ENCODE data around the gene GRK3. TPM values are rescaled to one million over a fixed set of nuclear protein-coding genes. Genes with fewer than 3 reads are reported as not detected.

GRK3 gene
- total RNA-seq, 2 donors from 2014 or later = 19.4 to 21.0 TPM

DNA sequence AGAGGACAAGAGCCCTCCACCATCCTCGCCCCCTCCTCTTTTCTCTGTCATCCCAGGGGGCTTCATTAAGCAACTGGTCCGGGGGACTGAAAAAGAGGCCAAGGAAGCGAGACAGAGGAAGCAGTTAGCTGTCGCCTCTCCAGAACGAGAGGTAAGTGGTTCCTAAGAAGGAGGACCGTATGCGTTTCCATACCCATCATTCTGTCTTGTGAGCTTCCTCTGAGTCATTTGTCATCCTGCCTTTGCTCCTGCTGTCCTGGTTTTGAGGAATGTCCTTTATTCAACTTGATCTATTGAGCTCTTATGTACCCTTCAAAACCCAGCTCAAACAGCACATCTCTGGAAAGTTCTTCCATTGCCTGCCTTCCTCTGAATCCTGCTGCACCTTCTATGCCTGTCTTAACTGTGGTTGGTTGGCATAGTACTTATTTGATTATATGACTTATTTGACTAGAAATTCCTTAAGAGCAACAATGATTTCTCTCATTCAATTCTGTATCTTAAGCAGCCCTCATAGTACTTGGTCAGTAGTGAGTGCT lies 198.8 kb downstream of the GRK3 start:
- H3K27me3 Mint-ChIP-seq (ENCODE audit: insufficient read depth) = peaks cover 8% of the 10 kb centered on the region
- peaks cover 8% of the 10 kb centered on the region for H3K9me3 Mint-ChIP-seq
- H3K27me3 ChIP-seq (ENCODE audit: control insufficient read depth, insufficient read depth, low read length, poor library complexity, severe bottlenecking) = no peaks in the 10 kb centered on the region
- no peak overlapping the region for H3K27ac Mint-ChIP-seq
- no peaks in the 10 kb centered on the region for H3K36me3 ChIP-seq (ENCODE audit: control insufficient read depth, insufficient read depth, low read length)
- no peaks in the 10 kb centered on the region for H3K36me3 Mint-ChIP-seq (ENCODE audit: low read depth)
- no peak overlapping the region for H3K9ac ChIP-seq (ENCODE audit: extremely low read depth, low read length, poor library complexity, severe bottlenecking)
- no peak for DNase-seq
- no peaks in the 10 kb centered on the region for H3K9me3 ChIP-seq (ENCODE audit: control insufficient read depth, low read length)
- no peak overlapping the region for H3K4me3 ChIP-seq (ENCODE audit: low read length)
- H3K4me1 Mint-ChIP-seq = peaks cover 6% of the 10 kb centered on the region
- no peaks in the 10 kb centered on the region for H3K4me1 ChIP-seq (ENCODE audit: control insufficient read depth, insufficient read depth, low read length)
- H3K4me3 Mint-ChIP-seq = no peak overlapping the region
- no peak overlapping the region for H3K27ac ChIP-seq (ENCODE audit: low read depth, low read length)
- TF ChIP-seq, protein P1, sequence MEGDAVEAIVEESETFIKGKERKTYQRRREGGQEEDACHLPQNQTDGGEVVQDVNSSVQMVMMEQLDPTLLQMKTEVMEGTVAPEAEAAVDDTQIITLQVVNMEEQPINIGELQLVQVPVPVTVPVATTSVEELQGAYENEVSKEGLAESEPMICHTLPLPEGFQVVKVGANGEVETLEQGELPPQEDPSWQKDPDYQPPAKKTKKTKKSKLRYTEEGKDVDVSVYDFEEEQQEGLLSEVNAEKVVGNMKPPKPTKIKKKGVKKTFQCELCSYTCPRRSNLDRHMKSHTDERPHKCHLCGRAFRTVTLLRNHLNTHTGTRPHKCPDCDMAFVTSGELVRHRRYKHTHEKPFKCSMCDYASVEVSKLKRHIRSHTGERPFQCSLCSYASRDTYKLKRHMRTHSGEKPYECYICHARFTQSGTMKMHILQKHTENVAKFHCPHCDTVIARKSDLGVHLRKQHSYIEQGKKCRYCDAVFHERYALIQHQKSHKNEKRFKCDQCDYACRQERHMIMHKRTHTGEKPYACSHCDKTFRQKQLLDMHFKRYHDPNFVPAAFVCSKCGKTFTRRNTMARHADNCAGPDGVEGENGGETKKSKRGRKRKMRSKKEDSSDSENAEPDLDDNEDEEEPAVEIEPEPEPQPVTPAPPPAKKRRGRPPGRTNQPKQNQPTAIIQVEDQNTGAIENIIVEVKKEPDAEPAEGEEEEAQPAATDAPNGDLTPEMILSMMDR (conservative IDR thresholded peaks at IDR 0.05) = no peak
- 65 to 80% methylated on average over 6 to 7 of the region's 7 CpGs for WGBS, 2 experiments (ENCODE audit: insufficient coverage in 1 of 2, insufficient read length in 1 of 2)

DNA sequence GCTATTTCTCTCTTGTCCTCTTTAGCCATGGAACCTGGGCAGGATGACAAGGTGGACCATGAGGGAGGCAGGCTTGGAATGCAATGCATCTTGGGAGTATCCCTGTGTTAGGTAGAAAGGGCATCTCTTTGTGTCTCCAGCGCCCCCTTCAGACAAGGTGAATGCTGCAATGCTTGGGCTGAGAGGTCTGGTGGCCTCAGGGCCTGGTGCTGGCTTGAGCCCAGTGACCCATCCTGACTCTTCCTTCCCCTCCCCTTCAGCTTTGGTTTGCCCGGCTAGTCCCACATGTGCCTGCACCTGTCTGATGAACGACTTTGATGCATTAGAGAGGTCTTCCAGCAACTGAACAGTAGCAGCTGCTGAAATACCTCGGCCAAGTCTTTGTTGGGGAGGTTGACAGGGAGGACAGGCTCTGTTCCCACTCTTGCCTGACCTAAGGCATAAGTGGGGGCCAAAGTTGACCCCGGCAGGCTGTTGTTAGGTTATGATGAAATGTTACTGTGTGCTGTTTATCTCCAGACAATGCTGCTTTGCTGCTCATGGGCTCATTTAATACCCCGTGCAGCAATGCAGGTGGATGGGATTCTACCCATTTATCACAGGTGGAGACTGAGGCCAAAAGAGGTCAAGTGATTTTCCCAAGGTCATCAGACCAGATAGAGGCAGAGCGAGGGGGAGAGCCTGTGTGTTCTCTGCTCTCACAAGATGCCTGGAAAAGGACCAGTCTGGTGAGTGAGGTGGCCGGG lies 200.0 kb downstream of the GRK3 start:
- Histone ChIP-seq H3K4me1 (ENCODE audit: control insufficient read depth, insufficient read depth, low read length) (no peaks in the 10 kb centered on the region), H3K9ac (ENCODE audit: extremely low read depth, low read length, poor library complexity, severe bottlenecking) (no peak overlapping the region), H3K9me3 (ENCODE audit: control insufficient read depth, low read length) (no peaks in the 10 kb centered on the region), H3K36me3 (ENCODE audit: control insufficient read depth, insufficient read depth, low read length) (no peaks in the 10 kb centered on the region), H3K4me3 (ENCODE audit: low read length) (no peak overlapping the region), H3K27me3 (ENCODE audit: control insufficient read depth, insufficient read depth, low read length, poor library complexity, severe bottlenecking) (no peaks in the 10 kb centered on the region), H3K27ac (ENCODE audit: low read depth, low read length) (no peak overlapping the region)
- H3K27me3 Mint-ChIP-seq (ENCODE audit: insufficient read depth) = peaks cover 11% of the 10 kb centered on the region
- H3K4me3 Mint-ChIP-seq = no peak overlapping the region
- WGBS, 2 experiments (ENCODE audit: insufficient coverage in 1 of 2, insufficient read length in 1 of 2) = 84 to 89% methylated on average over 5 to 8 of the region's 8 CpGs
- H3K4me1 Mint-ChIP-seq = peaks cover 6% of the 10 kb centered on the region
- DNase-seq = peak; percentile 86
- H3K36me3 Mint-ChIP-seq (ENCODE audit: low read depth) = no peaks in the 10 kb centered on the region
- H3K9me3 Mint-ChIP-seq = peaks cover 8% of the 10 kb centered on the region
- TF ChIP-seq, protein P1 (conservative IDR thresholded peaks at IDR 0.05) = peak; percentile 71
- H3K27ac Mint-ChIP-seq = no peak overlapping the region

DNA sequence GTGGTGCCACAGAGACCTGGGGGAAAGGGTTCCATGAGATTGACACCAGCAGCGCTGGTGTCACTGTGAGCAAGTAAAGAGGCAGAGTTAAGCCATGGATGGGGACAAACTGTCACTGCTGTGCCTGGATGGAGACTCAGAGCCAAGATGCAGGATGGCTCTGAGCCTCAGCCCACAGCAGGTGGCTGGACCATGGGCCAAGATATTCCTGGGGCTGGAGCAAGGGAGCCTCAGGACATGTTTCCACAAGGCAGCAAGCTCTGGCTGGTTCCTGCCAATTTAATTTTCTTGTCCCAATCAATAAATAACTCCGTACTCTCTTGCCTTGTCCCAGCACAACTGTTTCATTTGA lies 200.5 kb downstream of the GRK3 start:
- Mint-ChIP-seq H3K4me3 (no peak overlapping the region), H3K27ac (no peak overlapping the region), H3K9me3 (peaks cover 8% of the 10 kb centered on the region), H3K36me3 (ENCODE audit: low read depth) (no peaks in the 10 kb centered on the region), H3K27me3 (ENCODE audit: insufficient read depth) (peaks cover 11% of the 10 kb centered on the region), H3K4me1 (peaks cover 6% of the 10 kb centered on the region)
- H3K9me3 ChIP-seq (ENCODE audit: control insufficient read depth, low read length) = no peaks in the 10 kb centered on the region
- H3K27ac ChIP-seq (ENCODE audit: low read depth, low read length) = no peak overlapping the region
- no peak overlapping the region for H3K9ac ChIP-seq (ENCODE audit: extremely low read depth, low read length, poor library complexity, severe bottlenecking)
- no peaks in the 10 kb centered on the region for H3K4me1 ChIP-seq (ENCODE audit: control insufficient read depth, insufficient read depth, low read length)
- DNase-seq = no peak
- no peaks in the 10 kb centered on the region for H3K36me3 ChIP-seq (ENCODE audit: control insufficient read depth, insufficient read depth, low read length)
- TF ChIP-seq, protein P1 (conservative IDR thresholded peaks at IDR 0.05) = no peak
- H3K4me3 ChIP-seq (ENCODE audit: low read length) = no peak overlapping the region
- no peaks in the 10 kb centered on the region for H3K27me3 ChIP-seq (ENCODE audit: control insufficient read depth, insufficient read depth, low read length, poor library complexity, severe bottlenecking)
- 94 to 95% methylated on average over 2 of the region's 2 CpGs for WGBS, 2 experiments (ENCODE audit: insufficient coverage in 1 of 2, insufficient read length in 1 of 2)

Measured in endodermal cell (in vitro differentiated cells).